ENCODE measurements around the gene ZBTB9. TPM values are rescaled to one million over a fixed set of nuclear protein-coding genes. Genes with fewer than 3 reads are reported as not detected.

The ZBTB9 gene
- total and polyA plus RNA-seq, 2 donors (not counting 1 experiment from before 2014, with no cell fraction given) = 2.9 to 11.8 TPM

GRCh38 chr6:33443619-33444504 lies 10.5 kb upstream of the ZBTB9 start:
- Mint-ChIP-seq H3K4me1 (no peaks in the 10 kb centered on the region), H3K9me3 (ENCODE audit: insufficient read depth) (no peaks in the 10 kb centered on the region), H3K27me3 (no peaks in the 10 kb centered on the region), H3K4me3 (no peak overlapping the region), H3K27ac (no peak overlapping the region)
- Histone ChIP-seq H3K27ac (ENCODE audit: low read length in 2 of 2) (no peak overlapping the region), H3K9ac (ENCODE audit: low read length) (no peak overlapping the region), H3K36me3 (replicated peaks in 1 of 2; ENCODE audit: control extremely low read depth in 1 of 2, control insufficient read depth in 1 of 2, extremely low read depth in 1 of 2, insufficient read depth in 2 of 2, low read length in 1 of 2) (peaks cover 0 to 44% of the 10 kb centered on the region in 2 experiments), H3K9me3 (ENCODE audit: control extremely low read depth in 1 of 3, control insufficient read depth in 2 of 3, insufficient read depth in 1 of 3, low read length in 2 of 3) (no peaks in the 10 kb centered on the region), H3K27me3 (replicated peaks in 1 of 4; ENCODE audit: control extremely low read depth in 1 of 4, control insufficient read depth in 3 of 4, insufficient read depth in 4 of 4, low read length in 3 of 4) (no peaks in the 10 kb centered on the region), H3K4me3 (ENCODE audit: control extremely low read depth in 1 of 5, extremely low read depth in 1 of 5, insufficient read depth in 1 of 5, low read depth in 2 of 5, low read length in 4 of 5) (no peak overlapping the region), H4K20me1 (ENCODE audit: control insufficient read depth, insufficient read depth, low read length, poor library complexity, severe bottlenecking) (no peaks in the 10 kb centered on the region), H3K4me2 (replicated peaks; ENCODE audit: low read depth, low read length, poor library complexity, severe bottlenecking) (no peak overlapping the region), H2AFZ (ENCODE audit: insufficient read depth, low read depth, low read length, poor library complexity, severe bottlenecking) (no peak overlapping the region), H3K4me1 (ENCODE audit: control insufficient read depth in 2 of 2, insufficient read depth in 2 of 2, low read length in 2 of 2) (no peaks in the 10 kb centered on the region), H3K79me2 (ENCODE audit: control insufficient read depth, insufficient read depth, low read length) (no peaks in the 10 kb centered on the region)
- DNase-seq = no peak
- CTCF ChIA-PET = no interaction called here
- intact Hi-C loops (cut with micrococcal nuclease) = no loop called here
- WGBS (ENCODE audit: insufficient coverage) = 95% methylated on average over 8 of the region's 18 CpGs
- TF ChIP-seq EZH2 (IDR thresholded peaks at IDR 0.05; ENCODE audit: borderline replicate concordance, insufficient read depth, low read depth, low read length, poor library complexity, severe bottlenecking) = no peak
- TF ChIP-seq CTCF (IDR thresholded peaks at IDR 0.05) = no peak
- POLR2A ChIA-PET = no interaction called here
- no peak for ATAC-seq (ENCODE audit: low read depth)

GRCh38 chr6:33445119-33445603 lies 9.2 kb upstream of the ZBTB9 start:
- no peaks in the 10 kb centered on the region for H3K9me3 Mint-ChIP-seq (ENCODE audit: insufficient read depth)
- Histone ChIP-seq H3K4me3 (ENCODE audit: control extremely low read depth in 1 of 5, extremely low read depth in 1 of 5, insufficient read depth in 1 of 5, low read depth in 2 of 5, low read length in 4 of 5) (no peak overlapping the region), H3K27ac (ENCODE audit: low read length in 2 of 2) (no peak overlapping the region), H3K27me3 (replicated peaks in 1 of 4; ENCODE audit: control extremely low read depth in 1 of 4, control insufficient read depth in 3 of 4, insufficient read depth in 4 of 4, low read length in 3 of 4) (no peaks in the 10 kb centered on the region), H2AFZ (ENCODE audit: insufficient read depth, low read depth, low read length, poor library complexity, severe bottlenecking) (no peak overlapping the region), H3K9ac (ENCODE audit: low read length) (no peak overlapping the region), H3K9me3 (ENCODE audit: control extremely low read depth in 1 of 3, control insufficient read depth in 2 of 3, insufficient read depth in 1 of 3, low read length in 2 of 3) (no peaks in the 10 kb centered on the region), H3K4me1 (ENCODE audit: control insufficient read depth in 2 of 2, insufficient read depth in 2 of 2, low read length in 2 of 2) (no peaks in the 10 kb centered on the region), H4K20me1 (ENCODE audit: control insufficient read depth, insufficient read depth, low read length, poor library complexity, severe bottlenecking) (no peaks in the 10 kb centered on the region), H3K4me2 (replicated peaks; ENCODE audit: low read depth, low read length, poor library complexity, severe bottlenecking) (no peak overlapping the region), H3K36me3 (replicated peaks in 1 of 2; ENCODE audit: control extremely low read depth in 1 of 2, control insufficient read depth in 1 of 2, extremely low read depth in 1 of 2, insufficient read depth in 2 of 2, low read length in 1 of 2) (peaks cover 0 to 40% of the 10 kb centered on the region in 2 experiments), H3K79me2 (ENCODE audit: control insufficient read depth, insufficient read depth, low read length) (no peaks in the 10 kb centered on the region)
- no peaks in the 10 kb centered on the region for H3K4me1 Mint-ChIP-seq
- ChIA-PET CTCF (no interaction called here), POLR2A (no interaction called here)
- no peak overlapping the region for H3K27ac Mint-ChIP-seq
- no peak for ATAC-seq (ENCODE audit: low read depth)
- 70% methylated on average over 2 of the region's 3 CpGs for WGBS (ENCODE audit: insufficient coverage)
- DNase-seq = no peak
- no peak overlapping the region for H3K4me3 Mint-ChIP-seq
- no peaks in the 10 kb centered on the region for H3K27me3 Mint-ChIP-seq
- intact Hi-C loops (cut with micrococcal nuclease) = no loop called here
- TF ChIP-seq EZH2 (IDR thresholded peaks at IDR 0.05; ENCODE audit: borderline replicate concordance, insufficient read depth, low read depth, low read length, poor library complexity, severe bottlenecking) (no peak), CTCF (IDR thresholded peaks at IDR 0.05) (no peak)

All from B cell (primary cell).